ENCODE results near the gene PADI1.

GRCh38 chr1:17265950-17266349, 61.0 kb downstream of the PADI1 start:
- TF ChIP-seq EP300 (IDR thresholded peaks at IDR 0.05) (no peak), ZC3H11A (IDR thresholded peaks at IDR 0.05) (no peak), ZSCAN20 (CRISPR knock-in tag; IDR thresholded peaks at IDR 0.05) (no peak), CTCF (IDR thresholded peaks at IDR 0.05) (no peak), CEBPB (IDR thresholded peaks at IDR 0.05) (no peak), E2F6 (IDR thresholded peaks at IDR 0.05; ENCODE audit: borderline replicate concordance, low read depth) (no peak), HOXA7 (CRISPR knock-in tag; IDR thresholded peaks at IDR 0.05) (no peak), RAD21 (conservative IDR thresholded peaks at IDR 0.05 in 1 of 2, IDR thresholded peaks at IDR 0.05 in 1 of 2) (no peak), MAFK (IDR thresholded peaks at IDR 0.05; ENCODE audit: partially characterized antibody) (no peak), ZFP36 (IDR thresholded peaks at IDR 0.05; ENCODE audit: borderline replicate concordance, partially characterized antibody) (no peak), POLR2AphosphoS2 (conservative IDR thresholded peaks at IDR 0.05; ENCODE audit: low read length) (no peak), POLR2A (IDR thresholded peaks at IDR 0.05; ENCODE audit: low read length) (no peak), NFE2L2 (conservative IDR thresholded peaks at IDR 0.05; ENCODE audit: low read length) (no peak)
- TF ChIP-seq, protein P1, sequence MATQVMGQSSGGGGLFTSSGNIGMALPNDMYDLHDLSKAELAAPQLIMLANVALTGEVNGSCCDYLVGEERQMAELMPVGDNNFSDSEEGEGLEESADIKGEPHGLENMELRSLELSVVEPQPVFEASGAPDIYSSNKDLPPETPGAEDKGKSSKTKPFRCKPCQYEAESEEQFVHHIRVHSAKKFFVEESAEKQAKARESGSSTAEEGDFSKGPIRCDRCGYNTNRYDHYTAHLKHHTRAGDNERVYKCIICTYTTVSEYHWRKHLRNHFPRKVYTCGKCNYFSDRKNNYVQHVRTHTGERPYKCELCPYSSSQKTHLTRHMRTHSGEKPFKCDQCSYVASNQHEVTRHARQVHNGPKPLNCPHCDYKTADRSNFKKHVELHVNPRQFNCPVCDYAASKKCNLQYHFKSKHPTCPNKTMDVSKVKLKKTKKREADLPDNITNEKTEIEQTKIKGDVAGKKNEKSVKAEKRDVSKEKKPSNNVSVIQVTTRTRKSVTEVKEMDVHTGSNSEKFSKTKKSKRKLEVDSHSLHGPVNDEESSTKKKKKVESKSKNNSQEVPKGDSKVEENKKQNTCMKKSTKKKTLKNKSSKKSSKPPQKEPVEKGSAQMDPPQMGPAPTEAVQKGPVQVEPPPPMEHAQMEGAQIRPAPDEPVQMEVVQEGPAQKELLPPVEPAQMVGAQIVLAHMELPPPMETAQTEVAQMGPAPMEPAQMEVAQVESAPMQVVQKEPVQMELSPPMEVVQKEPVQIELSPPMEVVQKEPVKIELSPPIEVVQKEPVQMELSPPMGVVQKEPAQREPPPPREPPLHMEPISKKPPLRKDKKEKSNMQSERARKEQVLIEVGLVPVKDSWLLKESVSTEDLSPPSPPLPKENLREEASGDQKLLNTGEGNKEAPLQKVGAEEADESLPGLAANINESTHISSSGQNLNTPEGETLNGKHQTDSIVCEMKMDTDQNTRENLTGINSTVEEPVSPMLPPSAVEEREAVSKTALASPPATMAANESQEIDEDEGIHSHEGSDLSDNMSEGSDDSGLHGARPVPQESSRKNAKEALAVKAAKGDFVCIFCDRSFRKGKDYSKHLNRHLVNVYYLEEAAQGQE (IDR thresholded peaks at IDR 0.05), result no peak
